H7 (cell line): Measurements from ENCODE around the gene NRF1. TPM values are rescaled to one million over a fixed set of nuclear protein-coding genes. Genes with fewer than 3 reads are reported as not detected.
"Not testable (repeated sequence)": the region's sequence is repeated elsewhere in the genome, so short reads cannot be mapped to it uniquely, and the experiment has no call there.

Experiments
- DNase-seq: peaks from one replicate; pipeline ENCODE4 v3.0.0; 2012
- H3K27me3 ChIP-seq: 2 replicates; pipeline ENCODE4 v1.6.0; 2011; ENCODE audit warnings: mild to moderate bottlenecking, low read length; ENCODE audit not compliant: control insufficient read depth, insufficient read depth
- H3K36me3 ChIP-seq: replicated peaks from 2 replicates; pipeline ENCODE4 v1.5.1; 2011; ENCODE audit warnings: low read length; ENCODE audit not compliant: control insufficient read depth, insufficient read depth
- H3K4me3 ChIP-seq: 2 replicates; pipeline ENCODE4 v1.5.1; 2011; ENCODE audit warnings: low read depth, mild to moderate bottlenecking, control low read depth, low read length, moderate library complexity; ENCODE audit not compliant: insufficient read depth
- total RNA-seq: library from RNA; depleted of rRNA; stranded (reverse); fragments of >200 nt; shearing (Covaris generic); gene quantifications from 2 replicates; pipeline ENCODE4 v1.2.3, GENCODE V29; 2014

Gene NRF1
- total RNA-seq, 1 experiment from 2014 or later = 13.7 TPM

- Histone ChIP-seq H3K27me3 (no peaks in the 10 kb centered on the region), H3K4me3 (no peak overlapping the region), H3K36me3 (peaks cover 6% of the 10 kb centered on the region)
- DNase-seq = no peak
Observed at GRCh38 chr7:129671266-129671665, 59.7 kb downstream of the NRF1 start.

DNA sequence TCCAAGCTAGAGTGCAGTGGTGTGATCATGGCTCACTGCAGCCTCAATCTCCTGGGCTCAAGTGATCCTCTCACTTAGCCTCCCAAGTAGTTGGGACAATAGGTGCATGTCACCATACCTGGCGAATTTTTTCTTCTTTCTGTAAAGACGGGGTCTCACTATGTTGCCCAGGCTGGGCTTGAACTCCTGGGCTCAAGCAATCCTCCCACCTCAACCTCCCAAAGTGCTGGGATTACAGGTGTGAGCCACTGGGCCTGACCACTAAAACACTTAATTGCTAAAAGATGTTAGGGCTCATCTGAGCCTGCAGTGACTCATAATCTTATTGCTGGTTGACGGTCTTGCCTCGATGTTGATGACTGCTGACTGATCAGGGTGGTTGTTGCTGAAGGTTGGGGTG lies 63.0 kb downstream of the NRF1 start:
- not testable (repeated sequence) for H3K36me3 ChIP-seq, H3K4me3 ChIP-seq, H3K27me3 ChIP-seq, DNase-seq

DNA sequence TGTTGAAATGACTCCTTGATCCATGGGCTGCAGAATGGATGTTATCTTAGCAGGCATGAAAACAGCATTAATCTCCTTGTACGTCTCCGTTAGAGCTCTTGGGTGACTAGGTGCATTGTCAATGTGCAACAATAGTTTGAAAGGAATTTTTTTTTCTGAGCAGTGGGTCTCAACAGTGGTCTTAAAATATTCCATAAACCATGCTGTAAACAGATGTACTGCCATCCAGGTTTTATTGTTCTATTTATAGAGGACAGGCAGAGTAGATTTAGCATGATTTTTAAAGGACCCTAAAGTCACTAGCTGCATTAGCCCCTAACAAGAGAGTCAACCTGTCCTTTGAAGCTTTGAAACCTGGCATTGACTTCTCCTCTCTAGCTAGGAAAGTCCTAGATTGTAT lies 64.0 kb downstream of the NRF1 start:
- no peak for DNase-seq
- Histone ChIP-seq H3K4me3 (no peak overlapping the region), H3K36me3 (peaks cover 9% of the 10 kb centered on the region), H3K27me3 (no peaks in the 10 kb centered on the region)

DNA sequence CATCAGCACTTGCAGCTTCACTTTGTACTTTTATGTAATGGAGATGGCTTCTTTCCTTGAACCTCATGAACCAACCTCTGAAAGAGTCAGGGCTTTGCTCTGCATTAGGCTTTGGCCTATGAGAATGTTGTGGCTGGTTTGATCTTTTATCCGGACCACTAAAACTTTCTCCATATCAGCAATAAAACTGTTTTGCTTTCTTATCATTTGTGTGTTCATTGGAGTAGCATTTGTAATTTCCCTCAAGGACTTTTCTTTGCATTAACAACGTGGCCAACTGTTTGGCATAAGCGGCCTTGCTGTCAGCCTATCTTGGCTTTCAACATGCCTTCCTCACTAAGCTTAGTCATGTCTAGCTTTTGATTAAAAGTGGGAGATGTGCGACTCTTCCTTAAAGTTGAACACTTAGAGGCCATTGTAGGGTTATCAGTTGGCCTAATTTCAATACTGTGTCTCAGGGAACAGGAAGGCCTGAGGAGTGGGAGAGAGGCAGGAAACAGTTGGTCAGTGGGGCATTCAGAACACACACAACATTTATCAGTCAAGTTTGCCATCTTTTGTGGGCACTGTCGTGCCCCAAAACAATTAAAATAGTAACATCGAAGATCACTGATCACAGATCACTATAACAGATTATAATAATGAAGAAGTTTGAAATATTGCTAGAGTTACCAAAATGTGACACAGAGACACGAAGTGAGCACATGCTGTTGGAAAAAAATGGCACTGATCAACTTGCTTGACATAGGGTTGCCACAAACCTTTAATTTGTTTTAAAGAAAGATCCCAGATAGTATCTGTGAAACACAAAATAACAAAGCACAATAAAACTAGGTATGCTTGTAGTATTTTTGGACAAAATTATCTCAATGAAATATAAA lies 64.7 kb downstream of the NRF1 start:
- H3K4me3 ChIP-seq = no peak overlapping the region
- H3K27me3 ChIP-seq = no peaks in the 10 kb centered on the region
- DNase-seq = no peak
- peaks cover 9% of the 10 kb centered on the region for H3K36me3 ChIP-seq

- DNase-seq = peak; percentile 26
- no peaks in the 10 kb centered on the region for H3K27me3 ChIP-seq
- no peak overlapping the region for H3K4me3 ChIP-seq
- H3K36me3 ChIP-seq = peaks cover 5% of the 10 kb centered on the region
Observed at GRCh38 chr7:129677796-129678195, 66.3 kb downstream of the NRF1 start.

DNA sequence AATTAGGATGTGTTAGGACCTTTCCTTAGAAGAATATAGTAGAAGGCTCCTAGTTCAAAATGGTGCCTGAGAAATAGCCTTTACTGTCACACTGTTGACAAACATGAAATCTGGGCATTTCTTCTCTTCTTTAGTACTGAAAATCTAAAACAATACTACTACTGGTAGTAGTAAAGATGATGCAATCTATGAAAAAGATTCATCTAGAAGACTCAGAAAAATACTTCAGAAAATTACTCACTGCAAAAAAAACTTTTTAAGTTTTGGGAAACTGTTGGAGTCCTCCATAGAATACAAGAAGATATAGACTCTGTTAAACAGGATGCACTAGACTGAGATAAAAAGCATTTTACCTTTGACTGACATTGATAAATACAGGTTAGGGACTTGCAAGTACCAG lies 67.1 kb downstream of the NRF1 start:
- DNase-seq = no peak
- H3K36me3 ChIP-seq = peaks cover 2% of the 10 kb centered on the region
- no peaks in the 10 kb centered on the region for H3K27me3 ChIP-seq
- no peak overlapping the region for H3K4me3 ChIP-seq

DNA sequence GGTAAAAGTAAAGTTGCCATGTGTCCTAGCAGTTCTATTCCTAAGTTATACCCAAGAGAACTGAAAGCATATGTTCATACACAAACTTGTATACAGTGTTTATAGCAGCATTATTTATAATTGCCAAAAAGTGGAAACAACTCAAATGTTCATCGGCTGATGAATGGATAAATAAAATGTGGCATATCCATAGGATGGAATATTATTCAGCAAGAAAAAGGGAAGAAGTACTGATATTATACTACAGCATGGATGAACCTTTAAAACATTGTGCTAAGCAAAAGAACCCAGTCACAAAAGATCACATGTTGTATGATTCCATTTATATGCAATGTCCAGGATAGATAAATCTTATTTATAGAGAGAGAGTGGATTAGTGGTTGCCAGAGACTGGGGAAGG lies 68.9 kb downstream of the NRF1 start:
- no peak for DNase-seq
- H3K27me3 ChIP-seq = no peaks in the 10 kb centered on the region
- H3K4me3 ChIP-seq = no peak overlapping the region
- H3K36me3 ChIP-seq = peaks cover 2% of the 10 kb centered on the region

DNA sequence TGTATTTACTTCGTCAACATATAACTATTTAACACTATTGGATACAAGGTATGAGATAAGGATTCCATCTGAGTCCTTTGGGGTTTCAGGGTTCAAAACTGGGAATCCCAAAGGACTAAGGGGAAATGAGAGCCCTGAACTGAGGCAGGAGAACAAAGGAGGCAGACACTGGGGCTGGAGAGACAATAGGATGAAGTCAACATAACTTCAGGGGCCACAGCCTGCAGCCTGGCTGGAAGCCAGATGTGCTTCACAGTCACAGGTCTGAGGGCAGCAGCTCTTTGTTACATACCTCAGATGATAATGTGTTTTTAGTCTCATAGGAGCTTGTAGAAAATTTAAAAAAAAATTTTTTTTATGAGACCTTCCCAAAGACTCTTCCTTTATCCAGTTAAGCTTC lies 73.3 kb downstream of the NRF1 start:
- no peaks in the 10 kb centered on the region for H3K36me3 ChIP-seq
- H3K4me3 ChIP-seq = no peak overlapping the region
- no peaks in the 10 kb centered on the region for H3K27me3 ChIP-seq
- DNase-seq = peak; percentile 39

DNA sequence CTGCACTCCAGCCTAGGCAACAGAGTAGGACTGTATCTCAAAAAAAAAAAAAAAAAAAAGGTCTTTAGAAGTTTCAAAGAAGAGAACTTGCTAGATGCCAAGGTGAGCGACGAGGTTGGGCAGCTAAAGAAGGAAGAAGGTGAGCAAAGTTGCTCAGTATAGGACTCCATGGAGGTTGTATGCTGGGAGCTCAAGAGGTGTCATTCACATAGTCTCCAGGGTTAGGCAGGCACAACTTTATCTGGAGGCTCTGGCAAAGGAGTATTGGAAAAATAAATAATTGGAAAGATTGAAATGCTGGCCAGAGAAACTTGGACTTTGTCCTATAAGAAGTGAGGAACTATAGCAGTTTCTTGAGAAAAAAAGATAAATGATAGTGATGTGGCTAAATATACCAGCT lies 74.5 kb downstream of the NRF1 start:
- H3K36me3 ChIP-seq = no peaks in the 10 kb centered on the region
- no peaks in the 10 kb centered on the region for H3K27me3 ChIP-seq
- no peak for DNase-seq
- H3K4me3 ChIP-seq = no peak overlapping the region

GRCh38 chr7:129688503-129689222 lies 77.1 kb downstream of the NRF1 start:
- Histone ChIP-seq H3K36me3 (peaks cover 3% of the 10 kb centered on the region; the same call in 1 of the 2 replicates), H3K27me3 (no peaks in the 10 kb centered on the region), H3K4me3 (no peak overlapping the region)
- DNase-seq = no peak

DNA sequence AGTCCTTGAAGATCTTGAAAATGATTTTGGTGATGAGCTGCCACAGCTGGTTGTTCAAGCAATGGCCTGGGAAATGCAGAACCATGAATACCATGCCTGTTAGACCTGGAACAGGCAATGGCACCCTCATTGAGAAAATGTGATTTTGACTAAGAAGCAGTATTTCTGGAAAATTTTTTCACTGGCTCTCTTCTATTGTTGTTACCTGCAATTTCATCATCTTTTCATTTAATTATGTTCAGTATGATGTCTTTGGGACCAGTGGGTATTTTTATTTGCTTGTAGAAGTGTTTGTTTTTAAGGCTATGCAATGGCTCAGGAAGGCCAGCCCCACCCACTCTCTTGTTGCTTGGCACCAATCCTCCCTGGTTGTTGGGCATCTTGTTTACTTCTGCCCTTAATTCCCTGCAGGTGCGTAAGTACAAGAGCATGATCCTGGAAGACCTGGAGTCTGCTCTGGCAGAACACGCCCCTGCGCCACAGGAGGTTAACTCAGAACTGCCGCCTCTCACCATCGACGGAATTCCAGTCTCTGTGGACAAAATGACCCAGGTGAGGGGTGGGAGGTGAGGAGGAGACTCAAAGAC lies 78.6 kb downstream of the NRF1 start:
- no peak for DNase-seq
- no peaks in the 10 kb centered on the region for H3K27me3 ChIP-seq
- H3K4me3 ChIP-seq = no peak overlapping the region
- peaks cover 3% of the 10 kb centered on the region; the same call in 1 of the 2 replicates for H3K36me3 ChIP-seq

DNA sequence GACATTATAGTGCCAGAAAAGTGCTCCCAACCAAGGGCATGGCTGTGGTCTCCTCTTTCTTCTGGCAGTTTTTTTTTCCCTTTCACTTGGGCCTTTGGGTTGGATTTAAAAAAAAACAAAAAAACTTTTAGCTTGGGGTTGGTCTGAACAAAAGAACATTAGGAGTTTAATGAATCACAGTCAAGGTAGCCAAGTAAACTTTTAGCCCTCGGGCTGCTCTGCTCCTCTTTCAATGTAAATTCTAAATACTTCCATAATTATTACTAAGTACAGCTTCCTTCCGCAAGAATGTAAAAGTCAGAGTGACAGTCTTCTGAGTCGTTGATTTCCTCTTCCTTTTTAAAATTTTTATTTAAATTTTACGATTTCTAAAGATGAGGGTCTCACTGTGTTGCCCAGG lies 79.2 kb downstream of the NRF1 start:
- no peaks in the 10 kb centered on the region for H3K27me3 ChIP-seq
- DNase-seq = no peak
- no peak overlapping the region for H3K4me3 ChIP-seq
- H3K36me3 ChIP-seq = peaks cover 3% of the 10 kb centered on the region; the same call in 1 of the 2 replicates

DNA sequence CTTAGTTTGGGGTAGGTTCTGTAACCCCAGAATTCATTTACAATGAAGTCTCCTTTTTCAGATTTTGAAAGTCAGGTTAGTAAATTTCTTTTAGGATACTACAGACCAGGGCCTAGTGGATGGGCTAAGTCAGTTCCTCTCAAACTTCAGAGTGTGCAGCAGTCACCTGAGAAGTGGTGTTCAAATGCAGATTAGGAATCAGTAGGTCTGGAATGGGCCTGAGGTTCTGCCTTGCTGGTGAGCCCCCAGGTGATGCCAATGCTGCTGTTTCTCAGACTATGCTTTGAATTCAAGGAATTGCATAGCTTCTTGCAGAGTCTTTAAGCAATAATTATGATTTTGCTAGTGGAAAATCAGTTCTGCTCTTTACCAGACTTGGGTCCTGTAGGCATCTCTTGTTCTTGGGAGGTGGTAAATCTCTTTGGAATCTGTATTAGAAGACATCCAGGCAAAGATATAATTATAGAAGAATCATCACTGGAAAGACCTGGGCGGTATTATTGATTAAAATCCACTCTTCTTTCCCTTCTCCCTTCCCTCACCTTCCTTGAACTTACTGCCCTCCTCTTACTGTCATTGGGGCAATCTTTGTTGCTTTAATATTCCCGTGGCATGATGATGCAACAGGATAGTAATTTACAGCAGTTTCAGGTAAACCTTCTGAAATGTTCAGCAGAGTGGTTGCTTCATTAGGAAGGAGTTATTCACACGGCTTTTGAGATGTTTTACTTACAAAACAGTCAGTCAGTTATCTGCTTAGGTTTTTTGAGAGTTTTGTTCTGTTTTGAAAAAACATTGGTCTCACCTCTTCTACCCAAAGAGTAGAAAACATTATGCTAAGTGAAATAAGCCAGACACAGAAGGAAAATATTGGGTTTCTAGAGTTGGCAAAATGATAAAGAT lies 87.2 kb downstream of the NRF1 start:
- Histone ChIP-seq H3K36me3 (no peaks in the 10 kb centered on the region), H3K4me3 (no peak overlapping the region), H3K27me3 (no peaks in the 10 kb centered on the region)
- peak; percentile 20 for DNase-seq

DNA sequence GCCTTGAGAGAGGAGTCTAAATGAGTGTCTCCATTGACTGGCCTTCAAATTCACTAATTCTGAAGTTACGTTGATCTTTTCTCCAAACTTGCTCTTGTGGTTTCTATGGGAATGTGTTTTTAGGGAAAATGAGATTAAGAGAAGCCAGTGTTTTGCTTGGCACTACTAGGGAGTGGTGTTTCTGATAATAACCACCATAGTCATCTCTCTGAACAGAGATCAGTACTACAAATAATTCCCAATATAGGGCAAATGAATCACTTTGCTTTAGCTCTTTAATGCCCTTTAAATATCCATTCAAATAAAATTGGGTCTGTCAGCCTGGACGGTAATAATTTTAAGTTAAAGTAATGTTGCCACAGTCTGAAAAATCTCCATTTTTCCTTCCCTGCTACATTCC lies 90.8 kb downstream of the NRF1 start:
- Histone ChIP-seq H3K4me3 (no peak overlapping the region), H3K27me3 (no peaks in the 10 kb centered on the region), H3K36me3 (no peaks in the 10 kb centered on the region)
- no peak for DNase-seq
